Breast epithelium (tissue), 4 donors: Measurements from ENCODE around the gene DRAP1. TPM values are rescaled to one million over a fixed set of nuclear protein-coding genes. Genes with fewer than 3 reads are reported as not detected.
A peak's percentile ranks its signal among the peaks of the same experiment; 100 is the strongest.

Experiments used
- DNase-seq, 2 donors: peaks; one replicate each; pipeline ENCODE4 v3.0.0-alpha.2; 2019; ENCODE audit warnings: low spot score in 2 of 2
- H3K27ac ChIP-seq, 2 donors: fragments of 200-600 bp; sonication (generic) in 1 of 2; one replicate each; pipeline ENCODE4 v1.5.1; 2016 to 2019; ENCODE audit warnings: mild to moderate bottlenecking in 1 of 2
- H3K27me3 ChIP-seq, 2 donors: fragments of 200-600 bp; sonication (generic) in 1 of 2; one replicate each; pipeline versions ENCODE4 v1.5.1 to v1.6.0; 2017 to 2019; ENCODE audit warnings: control low read depth in 1 of 2, mild to moderate bottlenecking in 1 of 2
- H3K36me3 ChIP-seq: fragments of 200-600 bp; one replicate; pipeline ENCODE4 v1.5.1; 2019
- H3K4me1 ChIP-seq, 2 donors: fragments of 200-600 bp; sonication (generic); one replicate each; pipeline ENCODE4 v1.5.1; 2016 to 2019; ENCODE audit warnings: control low read depth in 1 of 2
- H3K4me3 ChIP-seq, 3 donors: fragments of 200-600 bp; sonication (generic); 1 replicate in 2 of 3; 2 replicates in 1 of 3; pipeline ENCODE4 v1.5.1; 2016 to 2019; ENCODE audit warnings: mild to moderate bottlenecking in 3 of 3, moderate library complexity in 2 of 3
- H3K9me3 ChIP-seq, 2 donors: fragments of 200-600 bp; sonication (generic) in 1 of 2; one replicate each; pipeline ENCODE4 v1.5.1; 2016 to 2019; ENCODE audit warnings: control low read depth in 1 of 2
- POLR2A ChIP-seq: fragments of 450-650 bp; IDR thresholded peaks from one replicate; pipeline ENCODE4 v1.6.1; 2016; ENCODE audit warnings: antibody characterized with exemption, mild to moderate bottlenecking, moderate library complexity
- POLR2AphosphoS5 ChIP-seq, 3 donors: sonication (generic); formaldehyde crosslinking; IDR thresholded peaks; one replicate each; pipeline ENCODE4 v1.6.1; 2017; ENCODE audit warnings: antibody characterized with exemption in 3 of 3
- intact Hi-C: fragments of 100-400 bp; cut with DNase I; formaldehyde crosslinking; loops from one replicate; pipeline ENCODE4 v1.15.1; 2023; ENCODE audit warnings: low total_unique reads
- total RNA-seq, 3 donors: library from RNA; depleted of rRNA; stranded (reverse); fragments of >200 nt; gene quantifications; one replicate each; pipeline ENCODE4 v1.1.0, GENCODE V29; 2016
- TF ChIP-seq, protein P1 (sequence below), 3 donors: fragments of 450-650 bp; IDR thresholded peaks; one replicate each; pipeline ENCODE4 v1.5.1; 2016 to 2017; ENCODE audit warnings: antibody characterized with exemption in 3 of 3, mild to moderate bottlenecking in 3 of 3, moderate library complexity in 3 of 3

DRAP1 gene
- total RNA-seq, 3 donors from 2014 or later, result 50.1 to 64.5 (median 51.5) TPM

DNA sequence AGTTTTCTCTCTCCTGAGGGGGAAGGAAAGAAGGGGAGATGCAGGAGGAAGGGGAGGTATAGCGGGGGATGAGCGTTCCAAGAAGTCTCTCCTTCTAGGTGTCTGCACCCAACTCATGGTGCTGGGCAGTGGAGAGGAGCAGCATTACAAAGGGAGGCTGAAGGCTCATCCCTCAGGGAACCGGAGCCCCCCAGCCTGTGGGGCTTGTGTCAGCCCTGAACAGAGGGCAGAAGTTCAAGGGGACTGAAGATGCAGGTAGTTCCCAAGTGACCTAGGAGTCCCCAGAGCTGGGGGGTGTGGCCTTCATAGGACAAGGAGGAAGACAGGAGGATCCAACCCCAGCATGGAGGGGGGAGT lies 2.2 kb upstream of the DRAP1 start:
- no peaks in the 10 kb centered on the region for H3K27me3 ChIP-seq
- H3K27ac ChIP-seq, result peak overlapping the region; percentile 94 to 99
- no peaks in the 10 kb centered on the region for H3K36me3 ChIP-seq
- TF ChIP-seq POLR2AphosphoS5 (IDR thresholded peaks at IDR 0.05) (no peak), POLR2A (no peak)
- peaks cover 9 to 29% of the 10 kb centered on the region in 2 donors for H3K4me1 ChIP-seq
- peak overlapping the region; percentile 78 to 98 (median 95) for H3K4me3 ChIP-seq
- H3K9me3 ChIP-seq, result no peaks in the 10 kb centered on the region
- intact Hi-C loops, result no loop called here
- DNase-seq, result no peak

DNA sequence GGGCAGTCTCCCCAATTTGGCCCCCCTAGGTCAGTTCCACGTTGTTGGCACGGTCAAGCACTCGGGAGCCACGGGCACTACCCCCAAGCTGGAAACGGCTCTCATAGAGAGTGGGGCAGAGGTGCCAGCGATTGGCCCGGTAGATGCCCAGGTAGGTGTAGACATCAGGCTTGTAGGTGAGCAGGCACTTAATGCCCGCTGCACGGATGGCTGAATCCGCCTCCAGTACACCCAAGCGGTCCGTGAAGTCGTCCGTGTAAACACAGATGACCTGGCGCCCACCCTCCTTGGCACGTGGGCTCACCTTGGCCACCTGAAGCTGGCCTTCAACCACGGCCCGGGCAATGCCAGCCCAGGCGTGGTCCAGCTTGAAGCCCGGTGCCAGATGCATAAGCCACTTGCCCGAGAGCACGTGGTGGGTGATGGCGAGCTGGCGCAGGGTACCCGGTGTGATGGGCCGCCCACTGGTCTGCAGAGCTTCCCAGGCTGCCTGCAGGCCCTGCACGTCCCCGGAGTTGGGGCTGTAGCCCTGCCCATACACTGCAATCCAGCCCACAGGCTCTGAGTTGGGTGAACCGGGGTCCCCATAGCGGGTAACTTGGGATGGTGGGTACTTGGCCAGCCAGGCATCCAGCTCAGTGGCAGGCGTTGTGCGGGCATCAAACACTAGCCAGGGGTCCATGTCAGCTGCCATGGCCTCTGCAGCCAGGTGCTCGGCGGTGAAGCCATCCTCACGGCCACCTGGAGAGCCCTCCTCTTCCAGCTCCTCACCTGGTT lies 1.6 kb upstream of the DRAP1 start:
- TF ChIP-seq POLR2AphosphoS5 (IDR thresholded peaks at IDR 0.05) (no peak), POLR2A (no peak)
- TF ChIP-seq, protein P1, sequence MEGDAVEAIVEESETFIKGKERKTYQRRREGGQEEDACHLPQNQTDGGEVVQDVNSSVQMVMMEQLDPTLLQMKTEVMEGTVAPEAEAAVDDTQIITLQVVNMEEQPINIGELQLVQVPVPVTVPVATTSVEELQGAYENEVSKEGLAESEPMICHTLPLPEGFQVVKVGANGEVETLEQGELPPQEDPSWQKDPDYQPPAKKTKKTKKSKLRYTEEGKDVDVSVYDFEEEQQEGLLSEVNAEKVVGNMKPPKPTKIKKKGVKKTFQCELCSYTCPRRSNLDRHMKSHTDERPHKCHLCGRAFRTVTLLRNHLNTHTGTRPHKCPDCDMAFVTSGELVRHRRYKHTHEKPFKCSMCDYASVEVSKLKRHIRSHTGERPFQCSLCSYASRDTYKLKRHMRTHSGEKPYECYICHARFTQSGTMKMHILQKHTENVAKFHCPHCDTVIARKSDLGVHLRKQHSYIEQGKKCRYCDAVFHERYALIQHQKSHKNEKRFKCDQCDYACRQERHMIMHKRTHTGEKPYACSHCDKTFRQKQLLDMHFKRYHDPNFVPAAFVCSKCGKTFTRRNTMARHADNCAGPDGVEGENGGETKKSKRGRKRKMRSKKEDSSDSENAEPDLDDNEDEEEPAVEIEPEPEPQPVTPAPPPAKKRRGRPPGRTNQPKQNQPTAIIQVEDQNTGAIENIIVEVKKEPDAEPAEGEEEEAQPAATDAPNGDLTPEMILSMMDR (IDR thresholded peaks at IDR 0.05), result no peak
- H3K27ac ChIP-seq, result peak overlapping the region; percentile 94 to 99
- DNase-seq, result no peak
- no peaks in the 10 kb centered on the region for H3K27me3 ChIP-seq
- intact Hi-C loops, result no loop called here
- H3K4me3 ChIP-seq, result peak overlapping the region; percentile 78 to 98 (median 95)
- peaks cover 9 to 29% of the 10 kb centered on the region in 2 donors for H3K4me1 ChIP-seq
- H3K9me3 ChIP-seq, result no peaks in the 10 kb centered on the region
- H3K36me3 ChIP-seq, result no peaks in the 10 kb centered on the region

DNA sequence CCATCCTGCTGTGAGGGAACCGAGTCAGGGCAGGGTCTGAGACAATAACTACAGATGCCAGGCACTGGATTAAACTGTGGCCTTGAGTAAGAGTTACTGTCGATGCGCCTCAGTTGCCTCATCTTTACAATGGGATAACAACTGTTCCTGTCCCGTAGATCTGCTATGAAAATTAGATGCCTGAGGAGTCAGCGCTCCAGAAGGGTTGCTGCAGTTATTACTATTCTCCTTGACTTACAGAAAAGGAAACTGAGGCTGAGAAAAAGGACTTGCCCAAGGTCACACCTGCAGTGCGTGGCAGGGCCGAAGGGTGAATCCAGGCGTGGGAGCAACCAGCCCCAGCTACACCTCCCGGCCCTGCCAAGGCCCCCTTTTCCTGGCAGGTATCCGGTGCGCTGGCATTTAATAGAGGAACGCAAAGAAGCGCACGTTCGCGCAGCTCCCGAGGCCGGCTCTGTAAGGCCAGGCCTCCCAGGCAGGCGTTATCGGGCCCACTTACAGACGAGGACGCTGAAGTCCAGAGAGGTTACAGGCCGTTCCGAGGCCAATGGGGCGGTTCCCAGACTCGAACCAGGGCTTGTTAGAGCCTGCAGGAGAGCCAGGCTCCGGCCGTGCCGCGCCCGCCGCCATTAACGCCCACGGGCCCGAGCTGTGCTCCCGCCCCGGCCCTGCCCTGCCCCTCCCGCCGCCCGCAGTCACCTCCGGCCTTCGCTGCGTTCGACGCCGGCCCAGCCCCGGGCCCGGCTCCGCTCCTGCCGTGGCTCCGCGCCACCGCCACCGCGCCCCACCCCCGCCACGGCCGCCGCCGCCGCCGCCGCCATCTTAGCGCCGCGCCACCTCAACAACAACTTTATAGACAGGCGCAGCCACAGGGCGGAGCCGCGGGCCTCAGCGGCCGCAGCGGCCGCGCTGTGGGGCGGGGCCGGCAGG lies 750 bp upstream of the DRAP1 start, which contains the start of gene C11orf68:
Gene C11orf68 (minus strand): TSS at position 852 of the 930 bp plus-strand sequence. CDS start 31 bp downstream, at position 821.
- intact Hi-C loops, result no loop called here
- Histone ChIP-seq H3K9me3 (no peaks in the 10 kb centered on the region), H3K36me3 (no peaks in the 10 kb centered on the region), H3K27me3 (no peaks in the 10 kb centered on the region), H3K27ac (peak within 1 kb of the TSS; percentile 94 to 99), H3K4me1 (peaks cover 9 to 29% of the 10 kb centered on the region in 2 donors), H3K4me3 (peak within 1 kb of the TSS; percentile 78 to 98 (median 95))
- TF ChIP-seq POLR2A, result no peak
- TF ChIP-seq, protein P1 (IDR thresholded peaks at IDR 0.05), result no peak
- peak; percentile 7 to 55 (median 12) for TF ChIP-seq POLR2AphosphoS5 (IDR thresholded peaks at IDR 0.05)
- peak in 1 of 2 donors; percentile 44 for DNase-seq

DNA sequence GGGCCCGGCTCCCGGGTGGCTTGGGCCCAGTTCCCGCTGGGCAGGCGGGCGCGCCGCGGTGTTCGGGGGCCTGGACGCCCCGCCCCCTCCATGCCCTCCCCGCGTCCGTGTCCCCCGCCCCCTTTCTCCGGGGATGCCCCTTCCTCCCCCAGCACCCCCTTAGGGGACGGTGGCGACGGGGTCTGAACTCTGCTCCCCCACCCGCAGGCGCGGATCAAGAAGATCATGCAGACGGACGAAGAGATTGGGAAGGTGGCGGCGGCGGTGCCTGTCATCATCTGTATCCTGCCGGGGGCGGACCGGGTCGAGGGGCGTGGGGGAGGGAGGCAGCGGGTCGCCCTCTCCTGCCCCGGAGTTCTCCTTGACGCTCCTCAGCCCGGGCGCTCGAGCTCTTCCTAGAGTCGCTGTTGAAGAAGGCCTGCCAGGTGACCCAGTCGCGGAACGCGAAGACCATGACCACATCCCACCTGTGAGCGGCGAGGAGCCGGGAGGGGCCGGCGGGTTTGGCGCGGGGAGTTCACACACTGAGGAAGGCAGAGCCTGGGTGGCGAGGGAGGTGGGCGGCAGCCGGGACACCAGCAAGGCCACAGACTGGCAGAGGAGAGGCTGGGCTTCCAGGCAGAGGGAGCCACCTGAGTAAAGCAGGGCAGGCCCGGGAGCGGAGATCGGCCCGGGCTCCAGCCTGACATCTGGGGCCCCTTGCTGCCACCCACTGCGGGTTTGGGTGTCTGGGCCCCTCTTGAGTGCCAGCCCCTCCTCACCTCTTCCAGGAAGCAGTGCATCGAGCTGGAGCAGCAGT lies 546 bp downstream of the DRAP1 start:
- intact Hi-C loops, result loop anchor here (1.0 kb wide), 1 partner anchor 29 kb away; the partner anchor contains the start of gene CCDC85B
- DNase-seq, result peak in 1 of 2 donors; percentile 57
- peak in 1 of 3 donors; percentile 19 for TF ChIP-seq POLR2AphosphoS5 (IDR thresholded peaks at IDR 0.05)
- TF ChIP-seq, protein P1 (IDR thresholded peaks at IDR 0.05), result no peak
- no peaks in the 10 kb centered on the region for H3K9me3 ChIP-seq
- peak overlapping the region; percentile 78 to 98 (median 95) for H3K4me3 ChIP-seq
- H3K27ac ChIP-seq, result peak overlapping the region; percentile 94 to 99
- H3K4me1 ChIP-seq, result peaks cover 9 to 29% of the 10 kb centered on the region in 2 donors
- H3K36me3 ChIP-seq, result no peaks in the 10 kb centered on the region
- no peaks in the 10 kb centered on the region for H3K27me3 ChIP-seq

DNA sequence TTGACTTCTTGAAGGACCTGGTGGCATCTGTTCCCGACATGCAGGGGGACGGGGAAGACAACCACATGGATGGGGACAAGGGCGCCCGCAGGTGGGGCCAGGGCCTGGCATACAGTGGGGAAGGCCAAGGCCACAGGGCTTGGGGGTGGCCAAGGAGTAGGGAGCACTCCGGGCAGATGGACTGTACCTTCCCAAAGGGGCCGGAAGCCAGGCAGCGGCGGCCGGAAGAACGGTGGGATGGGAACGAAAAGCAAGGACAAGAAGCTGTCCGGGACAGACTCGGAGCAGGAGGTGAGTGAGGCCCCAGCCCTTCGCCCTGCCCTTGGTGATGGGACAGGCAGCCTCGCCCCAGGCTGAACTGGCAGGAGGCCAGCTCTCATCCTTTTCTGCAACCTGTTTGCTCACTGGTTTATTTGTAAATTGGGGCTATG lies 1.2 kb downstream of the DRAP1 start:
- peak overlapping the region; percentile 94 to 99 for H3K27ac ChIP-seq
- H3K9me3 ChIP-seq, result no peaks in the 10 kb centered on the region
- TF ChIP-seq POLR2A (no peak), POLR2AphosphoS5 (IDR thresholded peaks at IDR 0.05) (no peak)
- TF ChIP-seq, protein P1 (IDR thresholded peaks at IDR 0.05), result no peak
- H3K4me3 ChIP-seq, result peak overlapping the region; percentile 78 to 98 (median 95)
- no peak for DNase-seq
- intact Hi-C loops, result loop anchor here (1.0 kb wide), 1 partner anchor 30 kb away; the partner anchor contains the start of gene CCDC85B
- no peaks in the 10 kb centered on the region for H3K36me3 ChIP-seq
- peaks cover 9 to 29% of the 10 kb centered on the region in 2 donors for H3K4me1 ChIP-seq
- no peaks in the 10 kb centered on the region for H3K27me3 ChIP-seq
